NCI-H1694 treated with DMSO at 0.1 percent for 48 hours (cell line): ENCODE data around the gene ZNF440.
A peak's percentile ranks its signal among the peaks of the same experiment; 100 is the strongest.
"Not testable (repeated sequence)": the region's sequence is repeated elsewhere in the genome, so short reads cannot be mapped to it uniquely, and the experiment has no call there.

Experiments
- DNase-seq: peaks from one replicate; lab custom pipeline; 2025; lab: John Stamatoyannopoulos, UW

ZNF440 gene

DNA sequence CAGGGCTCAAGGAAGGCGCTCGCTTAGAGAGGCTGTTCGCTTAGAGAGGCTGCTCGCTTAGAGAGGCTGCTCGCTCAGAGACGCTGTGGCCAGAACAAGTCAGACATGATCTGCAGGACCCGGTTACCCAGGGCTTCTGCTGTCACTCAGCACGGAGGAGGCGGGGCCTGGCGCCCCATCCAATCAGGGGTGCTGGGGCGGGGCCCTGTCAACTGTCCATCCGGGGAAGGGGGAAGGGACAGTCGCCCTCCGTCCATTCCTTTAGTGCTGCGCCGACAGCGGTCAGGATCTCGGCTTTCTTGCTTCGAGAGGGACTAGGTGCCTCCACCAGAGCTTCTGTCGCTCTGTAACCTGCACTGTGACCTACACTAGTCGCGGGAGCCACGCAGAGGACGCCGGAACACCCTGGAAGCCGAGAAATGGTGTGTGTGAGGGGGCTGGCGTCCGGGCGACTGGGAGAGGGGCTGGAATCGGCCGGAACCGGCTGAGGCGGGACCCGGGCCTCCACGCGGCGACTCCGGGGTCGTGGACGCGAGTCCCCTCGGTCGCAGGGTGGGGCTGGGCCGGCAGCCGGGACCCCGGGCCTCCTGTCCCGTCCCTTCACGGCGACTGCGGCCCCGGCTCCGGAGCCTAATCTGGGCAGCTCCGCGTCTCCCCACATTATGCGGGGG, at the start of gene ZNF440:
TSS of gene ZNF440 (plus strand) at position 245 of the 671 bp plus-strand sequence. CDS start at position 420, 175 bp downstream.
- DNase-seq, result no peak

DNA sequence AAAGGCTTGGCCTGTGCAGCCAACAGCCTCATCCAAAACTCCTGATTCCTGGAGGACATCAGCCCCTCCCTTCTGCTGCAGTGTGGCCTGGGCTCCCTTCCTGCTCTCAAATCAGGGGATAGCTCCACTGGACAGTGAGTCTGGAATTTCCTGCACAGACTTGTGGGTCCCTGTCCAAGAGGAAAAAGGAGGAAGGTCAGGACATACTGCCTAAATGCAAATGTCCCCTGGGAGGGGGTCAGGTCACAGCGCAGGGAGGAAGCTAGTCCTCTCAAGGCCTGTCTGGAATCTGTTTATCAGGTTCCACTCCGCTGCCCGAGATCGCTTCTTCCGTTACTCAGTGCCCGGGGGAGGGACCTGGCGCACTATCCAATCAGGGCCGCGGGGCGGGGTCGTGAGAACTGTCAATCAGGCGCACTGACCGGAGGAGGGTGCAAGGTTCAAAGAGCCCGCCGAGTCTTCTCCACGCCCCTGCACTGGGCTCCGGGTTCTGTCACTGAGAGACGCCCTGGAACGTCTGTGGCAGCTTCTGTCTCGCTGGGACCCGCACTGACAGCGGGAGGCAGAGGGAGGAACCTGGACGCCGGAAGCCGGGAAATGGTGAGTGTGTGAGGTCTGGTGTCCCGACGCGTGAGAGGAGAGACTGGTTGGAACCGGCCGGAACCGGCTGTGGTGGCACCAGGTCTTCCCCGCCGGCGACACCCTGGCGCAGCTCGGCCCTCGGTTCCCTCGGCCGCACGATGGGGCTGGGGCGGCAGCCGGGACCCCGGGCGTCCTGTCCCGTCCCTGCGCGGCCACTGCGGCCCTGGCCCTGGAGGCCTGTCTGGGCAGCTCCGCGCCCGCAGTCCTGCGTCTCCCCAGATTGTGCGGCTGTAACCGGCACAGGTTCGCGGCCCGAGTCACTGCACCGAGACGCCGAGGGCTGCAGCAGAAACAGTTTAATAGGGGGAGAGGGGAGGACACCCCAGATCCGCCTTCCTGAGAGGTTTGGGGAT, 47.2 kb upstream of the ZNF440 start, which contains the start of gene ZNF441:
TSS of gene ZNF441 (plus strand) at position 404 of the 995 bp plus-strand sequence. CDS start at position 598, 194 bp downstream.
- no peak for DNase-seq

DNA sequence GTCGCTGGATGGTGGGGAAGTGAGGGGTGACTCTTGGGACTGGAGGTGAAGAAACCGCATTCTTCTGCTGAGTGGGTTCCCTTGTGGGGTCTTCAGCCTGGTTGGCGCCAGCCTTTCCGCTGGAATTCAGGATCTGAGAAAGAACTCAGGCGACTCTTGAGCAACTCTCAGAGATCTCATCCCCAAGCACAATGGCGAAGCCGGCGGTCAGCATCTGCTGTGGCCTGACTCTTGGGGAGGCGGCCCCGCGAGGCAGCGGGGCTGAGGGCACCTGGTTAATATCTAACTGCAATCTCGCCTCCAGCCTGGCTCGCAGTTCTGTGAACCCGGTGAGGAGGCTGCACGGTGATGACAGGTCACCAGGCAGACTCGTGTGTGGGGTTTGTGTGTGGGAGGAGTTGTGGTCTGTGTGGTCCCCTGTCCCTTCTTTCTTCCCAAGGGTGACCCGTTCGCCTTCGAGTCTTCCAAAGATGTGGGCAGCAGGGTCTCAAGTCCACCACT, 46.4 kb upstream of the ZNF440 start:
- DNase-seq, result no peak

DNA sequence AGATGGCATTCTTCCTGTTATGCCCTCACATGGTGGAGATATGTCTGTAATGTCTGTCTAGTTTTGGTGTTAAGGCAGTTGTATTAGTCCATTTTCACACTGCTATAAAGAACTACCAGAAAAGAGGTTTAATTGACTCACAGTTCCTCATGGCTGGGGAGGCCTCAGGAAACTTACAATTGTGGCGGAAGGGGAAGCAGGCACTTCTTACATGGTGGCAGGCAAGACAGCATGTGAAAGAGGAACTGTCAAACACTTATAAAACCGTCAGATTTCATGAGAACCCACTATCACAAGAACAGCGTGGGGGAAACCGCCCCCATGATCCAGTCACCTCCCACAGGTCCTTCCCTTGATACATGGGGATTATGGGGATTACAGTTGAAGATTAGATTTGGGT, 44.1 kb upstream of the ZNF440 start:
- no peak for DNase-seq

DNA sequence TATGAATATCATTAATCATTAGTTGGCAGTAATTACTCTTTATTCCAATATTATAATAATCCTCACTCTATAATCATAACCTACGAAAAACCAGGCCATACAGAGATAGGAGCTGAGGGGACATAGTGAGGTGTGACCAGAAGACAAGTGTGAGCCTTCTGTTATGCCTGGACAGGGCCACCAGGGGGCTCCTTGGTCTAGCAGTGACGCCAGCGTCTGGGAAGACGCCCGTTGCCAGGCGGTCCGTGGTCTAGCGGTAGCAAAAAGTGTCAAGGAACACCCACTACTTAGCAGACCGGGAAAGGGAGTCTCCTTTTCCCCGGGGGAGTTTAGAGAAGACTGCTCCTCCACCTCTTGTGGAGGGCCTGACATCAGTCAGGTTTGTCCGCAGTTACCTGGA, 42.6 kb upstream of the ZNF440 start:
- not testable (repeated sequence) for DNase-seq

DNA sequence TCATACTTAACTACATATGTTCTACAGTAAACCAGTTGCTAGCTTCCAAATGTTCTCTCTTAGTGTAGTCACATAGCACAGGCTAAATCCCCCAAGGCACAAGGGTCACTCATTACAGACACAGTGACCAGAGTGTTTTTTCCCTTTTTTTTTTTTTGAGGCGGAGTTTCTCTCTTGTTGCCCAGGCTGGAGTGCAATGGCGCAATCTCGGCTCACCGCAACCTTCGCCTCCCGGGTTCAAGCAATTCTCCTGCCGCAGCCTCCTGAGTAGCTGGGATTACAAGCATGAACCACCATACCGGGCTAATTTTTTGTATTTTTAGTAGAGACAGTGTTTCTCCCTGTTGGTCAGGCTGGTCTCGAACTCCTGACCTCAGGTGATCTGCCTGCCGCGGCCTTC, 37.4 kb upstream of the ZNF440 start:
- DNase-seq, result not testable (repeated sequence)

DNA sequence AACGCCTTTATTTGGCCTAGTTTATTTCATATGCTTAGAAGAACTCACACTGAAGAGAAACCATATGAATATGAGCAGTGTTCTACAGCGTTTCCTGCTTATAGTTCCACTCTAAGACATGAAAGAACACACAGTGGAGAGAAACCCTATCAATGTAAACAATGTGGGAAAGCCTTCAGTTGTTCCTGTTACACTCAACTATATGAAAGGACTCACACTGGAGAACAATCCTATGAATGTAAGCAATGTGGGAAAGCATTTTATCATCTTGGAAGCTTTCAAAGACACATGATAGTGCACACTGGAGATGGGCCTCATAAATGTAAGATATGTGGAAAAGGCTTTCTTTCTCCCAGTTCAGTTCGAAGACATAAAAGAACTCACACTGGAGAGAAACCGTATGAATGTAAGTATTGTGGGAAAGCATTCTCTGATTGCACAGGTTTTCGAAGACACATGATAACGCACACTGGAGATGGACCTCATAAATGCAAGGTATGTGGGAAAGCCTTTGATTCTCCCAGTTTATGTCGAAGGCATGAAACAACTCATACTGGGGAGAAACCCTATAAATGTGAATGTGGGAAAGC, 33.5 kb upstream of the ZNF440 start:
- DNase-seq, result no peak

DNA sequence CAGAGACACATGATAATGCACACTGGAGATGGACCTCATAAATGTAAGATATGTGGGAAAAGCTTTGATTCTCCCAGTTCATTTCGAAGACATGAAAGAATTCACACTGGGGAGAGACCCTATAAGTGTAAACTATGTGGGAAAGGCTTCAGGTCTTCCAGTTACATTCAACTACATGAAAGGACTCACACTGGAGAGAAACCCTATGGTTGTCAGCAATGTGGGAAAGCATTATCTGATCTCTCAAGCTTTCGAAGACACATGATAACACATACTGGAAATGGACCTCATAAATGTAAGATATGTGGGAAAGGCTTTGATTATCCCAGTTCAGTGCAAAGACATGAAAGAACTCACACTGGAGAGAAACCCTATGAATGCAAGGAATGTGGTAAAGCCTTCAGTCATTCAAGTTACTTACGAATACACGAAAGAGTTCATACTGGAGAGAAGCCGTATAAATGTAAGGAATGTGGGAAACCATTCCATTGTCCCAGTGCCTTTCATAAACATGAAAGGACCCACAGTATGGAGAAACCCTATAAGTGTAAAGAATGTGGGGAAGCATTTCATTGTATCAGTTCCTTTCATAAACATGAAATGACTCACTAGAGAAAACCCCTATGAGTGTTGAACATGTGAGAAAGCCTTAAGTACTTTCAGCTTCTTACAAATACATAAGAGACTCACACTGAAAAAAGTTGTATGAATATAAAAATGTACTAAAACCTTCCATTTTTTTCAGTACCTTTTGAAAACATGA, 32.6 kb upstream of the ZNF440 start:
- DNase-seq, result no peak

DNA sequence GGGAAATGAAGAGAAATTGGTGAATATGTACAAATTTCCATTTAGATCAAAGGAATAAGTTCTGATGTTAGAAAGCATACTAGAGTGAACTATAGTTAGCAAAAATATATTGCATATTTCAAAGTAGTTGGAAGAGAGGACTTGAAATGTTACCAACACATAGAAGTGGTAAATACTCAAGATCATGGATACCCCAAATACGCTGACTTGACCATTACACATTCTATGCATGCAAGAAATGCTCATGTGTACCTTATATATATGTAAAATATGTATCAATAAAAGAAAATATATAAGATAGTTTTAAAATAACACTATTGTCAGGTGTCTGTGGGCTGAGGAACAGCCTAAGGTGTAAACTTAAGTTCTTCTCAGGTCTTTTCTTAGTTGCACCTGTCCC, 30.3 kb upstream of the ZNF440 start:
- DNase-seq, result no peak

DNA sequence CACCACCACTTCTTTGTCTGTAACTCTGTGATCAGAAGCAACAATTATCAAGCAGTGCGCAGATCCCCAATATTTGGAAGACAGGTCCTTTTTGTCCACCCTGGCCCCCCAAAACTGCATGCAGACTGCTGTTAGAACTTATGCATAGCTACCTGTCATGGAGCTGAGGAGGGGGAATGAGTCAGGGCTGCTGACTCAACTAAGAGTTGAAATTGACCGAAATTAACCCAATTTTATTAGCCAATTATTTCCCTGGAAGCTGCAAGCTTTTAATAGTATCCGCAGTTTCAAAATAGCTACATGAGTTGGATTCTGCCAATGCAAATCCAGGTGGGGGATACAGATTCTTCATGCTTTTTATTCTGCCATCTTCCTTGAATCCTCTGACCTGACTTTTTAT, 29.7 kb upstream of the ZNF440 start:
- no peak for DNase-seq

DNA sequence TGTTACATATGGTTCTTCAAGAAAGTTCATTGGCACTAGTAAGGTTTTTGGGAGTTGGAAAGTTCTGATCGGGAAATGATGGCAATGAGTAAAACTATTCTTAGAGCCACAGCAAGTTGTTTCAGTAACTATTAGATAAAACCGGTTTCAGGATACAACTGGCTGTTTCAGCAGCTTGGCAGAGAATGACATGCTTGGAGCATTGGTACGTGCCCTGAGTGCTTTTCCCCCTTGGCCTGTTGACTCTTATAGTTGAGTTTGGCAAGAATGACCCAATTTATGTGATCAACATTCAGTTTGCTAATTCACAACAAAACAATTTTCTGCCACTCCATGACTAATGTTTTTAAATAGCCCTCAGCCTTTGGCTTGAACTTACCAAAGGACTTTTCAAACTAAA, 26.5 kb upstream of the ZNF440 start:
- DNase-seq, result no peak

DNA sequence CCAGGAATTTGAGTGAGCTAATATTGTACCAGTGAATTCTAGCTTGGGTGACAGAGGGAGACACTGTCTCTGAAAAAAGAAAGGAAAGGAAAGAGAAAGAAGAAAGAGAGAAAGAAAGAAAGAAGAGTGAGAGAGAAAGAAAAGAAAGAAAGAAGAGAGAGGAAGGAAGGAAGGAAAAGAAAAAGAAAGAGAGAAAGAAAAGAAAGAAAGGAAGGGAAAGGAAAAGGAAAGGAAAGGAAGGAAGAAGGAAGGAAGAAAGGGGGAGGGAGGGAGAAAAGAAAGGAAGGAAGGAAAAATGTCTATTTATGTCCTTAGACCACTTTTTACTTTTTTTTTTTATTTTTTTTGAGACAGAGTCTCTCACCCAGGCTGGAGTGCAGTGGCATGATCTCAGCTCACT, 21.1 kb upstream of the ZNF440 start:
- no peak for DNase-seq

DNA sequence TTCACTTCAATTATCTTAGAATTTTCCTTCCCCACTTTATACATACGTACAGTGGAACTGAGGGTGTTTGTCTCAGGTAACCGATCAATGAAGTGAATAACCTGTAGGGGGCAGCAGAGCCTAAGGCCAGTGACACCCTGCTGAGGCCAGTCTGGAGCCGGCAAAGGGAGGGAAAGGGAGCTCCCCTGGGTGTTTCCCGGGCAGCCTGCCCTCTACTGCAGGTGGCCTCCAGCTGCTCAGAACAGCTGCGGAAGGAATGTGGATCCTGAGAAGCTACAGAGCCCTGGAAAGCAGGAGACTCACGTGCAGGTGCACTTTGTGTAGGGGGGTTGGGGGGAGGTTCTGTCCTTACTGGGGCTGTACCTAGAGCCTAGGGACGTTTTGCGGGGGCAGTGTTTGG, 16.6 kb upstream of the ZNF440 start:
- peak; percentile 1 for DNase-seq

DNA sequence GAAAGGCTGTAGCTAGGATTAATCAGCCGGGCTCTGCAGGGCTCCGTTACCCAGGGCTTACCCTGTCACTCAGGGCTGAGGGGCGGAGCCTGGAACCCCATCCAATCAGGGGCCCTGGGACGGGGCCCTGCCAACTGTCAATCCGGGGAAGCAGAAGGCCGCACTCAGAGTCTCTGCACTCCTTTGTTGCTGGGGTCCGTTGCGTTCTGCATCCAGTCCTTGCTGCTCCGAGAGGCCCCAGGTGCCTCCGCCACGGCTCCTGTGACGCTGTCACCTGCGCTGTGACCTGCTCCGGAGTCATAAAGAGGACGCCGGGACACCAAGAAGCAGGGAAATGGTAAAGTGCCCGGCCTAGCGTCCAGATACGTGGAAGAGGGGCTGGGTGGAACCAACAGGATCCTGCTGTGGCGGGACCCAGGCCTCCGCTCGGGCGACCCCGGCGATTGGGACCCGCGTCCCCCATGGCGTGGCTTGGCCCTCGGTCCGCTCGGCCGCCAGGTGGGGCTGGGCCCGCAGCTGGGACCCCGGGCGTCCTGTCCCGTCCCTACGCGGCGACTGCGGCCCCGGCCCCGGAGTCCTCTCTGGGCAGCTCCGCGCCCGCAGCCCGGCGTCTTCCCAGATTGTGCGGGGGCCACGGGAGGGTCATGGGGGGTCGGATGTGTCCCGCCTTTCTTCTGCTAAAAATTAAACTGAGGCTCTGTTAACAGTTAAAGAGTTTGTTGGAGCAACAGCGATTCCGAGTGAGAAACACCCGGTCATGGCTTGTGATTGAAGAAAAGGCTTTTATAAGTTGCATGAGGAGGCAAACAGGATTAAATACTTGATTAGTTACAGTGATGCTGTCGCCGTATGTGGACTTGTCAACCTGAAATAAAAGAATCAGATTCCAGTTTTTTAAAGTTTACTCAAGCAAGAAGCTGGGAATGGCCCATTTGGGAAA, 15.4 kb upstream of the ZNF440 start, which contains the start of gene ZNF491:
TSS of gene ZNF491 (plus strand) at position 133 of the 940 bp plus-strand sequence. CDS start 7,431 bp downstream, outside the sequence.
- DNase-seq, result no peak

DNA sequence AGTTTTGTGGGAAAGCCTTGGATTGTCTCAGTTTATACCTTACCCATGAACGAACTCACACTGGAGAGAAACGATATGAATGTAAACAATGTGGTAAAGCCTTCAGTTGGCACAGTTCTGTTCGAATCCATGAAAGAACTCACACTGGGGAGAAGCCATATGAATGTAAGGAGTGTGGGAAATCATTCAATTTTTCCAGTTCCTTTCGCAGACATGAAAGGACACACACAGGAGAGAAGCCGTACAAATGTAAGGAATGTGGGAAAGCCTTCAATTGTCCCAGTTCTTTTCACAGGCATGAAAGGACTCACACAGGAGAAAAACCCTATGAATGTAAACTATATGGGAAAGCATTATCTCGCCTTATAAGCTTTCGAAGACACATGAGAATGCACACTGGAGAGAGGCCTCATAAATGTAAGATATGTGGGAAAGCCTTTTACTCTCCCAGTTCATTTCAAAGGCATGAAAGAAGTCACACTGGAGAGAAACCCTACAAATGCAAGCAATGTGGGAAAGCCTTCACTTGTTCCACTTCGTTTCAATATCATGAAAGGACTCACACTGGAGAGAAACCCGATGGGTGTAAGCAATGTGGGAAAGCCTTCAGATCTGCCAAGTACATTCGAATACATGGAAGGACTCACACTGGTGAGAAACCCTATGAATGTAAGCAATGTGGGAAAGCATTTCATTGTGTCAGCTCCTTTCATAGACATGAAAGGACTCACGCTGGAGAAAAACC, 7.5 kb upstream of the ZNF440 start:
- DNase-seq, result no peak

DNA sequence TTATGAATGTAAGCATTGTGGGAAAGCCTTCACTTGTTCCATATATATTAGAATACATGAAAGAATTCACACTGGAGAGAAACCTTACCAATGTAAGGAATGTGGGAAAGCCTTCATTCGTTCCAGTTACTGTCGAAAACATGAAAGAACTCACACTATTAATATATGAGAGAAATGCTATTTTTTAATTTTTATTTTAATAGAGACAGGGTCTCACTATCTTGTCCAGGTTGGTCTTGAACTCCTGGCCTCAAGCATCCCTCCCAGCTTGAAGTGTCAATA, 7.0 kb upstream of the ZNF440 start:
- no peak for DNase-seq

DNA sequence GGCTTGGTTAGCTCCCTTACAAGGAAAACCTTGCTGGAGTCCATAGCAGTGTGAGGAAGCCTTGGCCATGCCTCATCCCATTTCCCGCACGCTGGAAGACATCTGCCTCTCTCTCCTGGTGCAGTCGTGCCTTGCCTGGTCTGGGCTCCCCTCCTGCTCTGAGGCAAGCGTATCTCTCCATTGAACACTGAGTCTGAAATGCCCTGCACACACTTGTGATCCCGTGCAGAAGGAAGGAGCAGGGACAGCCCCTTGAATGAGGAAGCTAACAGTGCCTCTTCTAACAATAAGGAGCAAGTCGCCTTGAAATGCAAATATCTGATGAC, 407 bp upstream of the ZNF440 start:
- no peak for DNase-seq

DNA sequence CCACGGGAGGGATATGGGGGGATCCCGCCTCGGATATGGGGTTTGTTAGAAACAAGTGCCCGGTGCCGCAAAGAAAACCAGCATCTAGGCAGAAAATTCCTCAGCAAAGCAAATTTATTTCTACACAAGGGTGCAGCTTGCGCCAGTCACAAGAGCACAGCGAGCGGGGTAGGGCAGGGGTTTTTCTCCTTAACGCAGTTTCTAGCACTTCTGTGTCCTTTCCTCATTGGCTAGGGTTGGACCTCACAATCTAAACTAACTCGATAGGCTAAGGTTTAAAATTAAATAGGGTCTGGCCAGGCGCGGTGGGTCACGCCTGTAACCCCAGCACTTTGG, 595 bp downstream of the ZNF440 start:
- DNase-seq, result no peak

DNA sequence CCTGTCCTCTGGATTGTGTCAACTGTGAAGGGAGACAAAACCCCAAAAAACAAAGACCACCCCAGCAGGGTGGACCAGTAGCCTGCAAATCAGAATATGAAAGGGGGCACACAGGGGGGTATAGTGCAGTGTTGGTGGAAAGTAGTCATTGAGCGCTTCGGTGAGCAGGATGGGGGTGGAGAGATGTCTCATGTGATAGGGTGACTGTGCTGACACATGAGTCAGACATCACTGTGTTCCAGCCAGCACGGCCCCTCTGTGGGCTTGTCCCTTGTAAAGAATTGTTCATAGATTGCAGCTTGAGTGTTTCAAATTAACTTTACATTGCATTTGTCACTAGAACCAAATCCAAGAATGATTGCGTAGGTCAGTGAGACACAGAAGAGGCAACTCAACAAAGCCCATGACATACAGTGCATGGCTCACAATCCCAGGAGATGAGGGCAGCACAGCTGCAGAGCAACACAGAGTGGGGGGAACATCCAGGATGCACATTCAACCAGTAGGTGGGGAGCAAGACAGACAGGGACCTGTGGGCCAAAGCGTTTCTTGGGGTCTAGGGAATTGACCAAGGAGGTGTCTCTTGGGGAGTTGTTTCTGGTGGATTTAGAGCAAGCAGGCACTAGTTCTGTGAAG, 7.5 kb downstream of the ZNF440 start:
- DNase-seq, result no peak
